ENCODE results near the gene EPM2AIP1.

- TF ChIP-seq EZH2 (IDR thresholded peaks at IDR 0.05; ENCODE audit: insufficient read depth, poor library complexity, severe bottlenecking), result no peak
- no peak for TF ChIP-seq EZH2phosphoT487 (IDR thresholded peaks at IDR 0.05; ENCODE audit: insufficient read depth, low read depth)
Observed at GRCh38 chr3:36992806-36993325, at the start of gene EPM2AIP1.
